Endothelial cell of umbilical vein (primary cell): ENCODE measurements around the gene RMND5A.

Source experiments
- EZH2 ChIP-seq: IDR thresholded peaks from 2 replicates; pipeline ENCODE4 v1.6.1; 2012; ENCODE audit warnings: borderline replicate concordance, low read depth, mild to moderate bottlenecking, moderate library complexity, low read length, inconsistent platforms; ENCODE audit not compliant: severe bottlenecking
- JUN ChIP-seq: IDR thresholded peaks from 2 replicates; pipeline ENCODE4 v1.6.1; 2011; ENCODE audit warnings: borderline replicate concordance, low read depth; ENCODE audit not compliant: insufficient read length, insufficient read depth
- MYC ChIP-seq: IDR thresholded peaks from one replicate; pipeline ENCODE4 v1.6.1; 2011; ENCODE audit warnings: mild to moderate bottlenecking, low read depth, low read length
- POLR2A ChIP-seq: IDR thresholded peaks from 2 replicates; pipeline ENCODE4 v1.6.1; 2012; ENCODE audit warnings: low read depth, mild to moderate bottlenecking, control low read depth, low read length
- TF ChIP-seq, protein P1 (sequence below), 2 donors: IDR thresholded peaks; 1 replicate in 1 of 2; 2 replicates in 1 of 2; pipeline ENCODE4 v1.5.1; 2011; ENCODE audit warnings: low read length in 2 of 2, mild to moderate bottlenecking in 2 of 2, moderate library complexity in 2 of 2, control low read depth in 1 of 2, inconsistent platforms in 1 of 2, low read depth in 1 of 2; ENCODE audit not compliant: insufficient read depth in 1 of 2; ENCODE audit errors: extremely low read depth in 1 of 2
- TF ChIP-seq, protein P2 (sequence below): IDR thresholded peaks from 2 replicates; pipeline ENCODE4 v1.6.1; 2011; ENCODE audit not compliant: insufficient read depth, insufficient read length

DNA sequence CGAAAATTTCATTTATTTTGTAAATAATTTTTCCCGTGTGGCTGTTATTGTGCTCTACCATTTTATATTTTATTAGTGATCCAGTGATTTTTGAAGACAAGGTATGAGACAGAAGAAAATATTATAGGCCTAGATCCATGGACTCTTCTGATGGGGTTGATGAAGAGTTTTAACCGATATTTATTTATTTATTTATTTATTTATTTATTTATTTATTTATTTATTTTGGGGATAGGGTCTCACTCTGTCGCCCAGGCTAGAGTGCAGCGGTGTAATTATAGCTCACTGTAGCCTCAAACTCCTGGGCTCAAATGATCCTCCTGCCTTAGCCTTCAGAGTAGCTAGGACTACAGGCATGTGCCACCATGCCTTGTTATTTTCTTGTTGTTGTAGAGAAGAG is 33.6 kb upstream of the RMND5A start:
- TF ChIP-seq EZH2 (no peak), POLR2A (no peak), JUN (no peak), MYC (no peak)
- TF ChIP-seq, protein P1, sequence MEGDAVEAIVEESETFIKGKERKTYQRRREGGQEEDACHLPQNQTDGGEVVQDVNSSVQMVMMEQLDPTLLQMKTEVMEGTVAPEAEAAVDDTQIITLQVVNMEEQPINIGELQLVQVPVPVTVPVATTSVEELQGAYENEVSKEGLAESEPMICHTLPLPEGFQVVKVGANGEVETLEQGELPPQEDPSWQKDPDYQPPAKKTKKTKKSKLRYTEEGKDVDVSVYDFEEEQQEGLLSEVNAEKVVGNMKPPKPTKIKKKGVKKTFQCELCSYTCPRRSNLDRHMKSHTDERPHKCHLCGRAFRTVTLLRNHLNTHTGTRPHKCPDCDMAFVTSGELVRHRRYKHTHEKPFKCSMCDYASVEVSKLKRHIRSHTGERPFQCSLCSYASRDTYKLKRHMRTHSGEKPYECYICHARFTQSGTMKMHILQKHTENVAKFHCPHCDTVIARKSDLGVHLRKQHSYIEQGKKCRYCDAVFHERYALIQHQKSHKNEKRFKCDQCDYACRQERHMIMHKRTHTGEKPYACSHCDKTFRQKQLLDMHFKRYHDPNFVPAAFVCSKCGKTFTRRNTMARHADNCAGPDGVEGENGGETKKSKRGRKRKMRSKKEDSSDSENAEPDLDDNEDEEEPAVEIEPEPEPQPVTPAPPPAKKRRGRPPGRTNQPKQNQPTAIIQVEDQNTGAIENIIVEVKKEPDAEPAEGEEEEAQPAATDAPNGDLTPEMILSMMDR (IDR thresholded peaks at IDR 0.05; ENCODE audit: extremely low read depth in 1 of 2, insufficient read depth in 1 of 2, low read depth in 1 of 2, low read length in 2 of 2) = no peak
- TF ChIP-seq, protein P2, sequence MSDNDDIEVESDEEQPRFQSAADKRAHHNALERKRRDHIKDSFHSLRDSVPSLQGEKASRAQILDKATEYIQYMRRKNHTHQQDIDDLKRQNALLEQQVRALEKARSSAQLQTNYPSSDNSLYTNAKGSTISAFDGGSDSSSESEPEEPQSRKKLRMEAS = no peak
